HG02678 (cell line): ENCODE results near the gene NEK5.
"Not testable (repeated sequence)": the region's sequence is repeated elsewhere in the genome, so short reads cannot be mapped to it uniquely, and the experiment has no call there.

Experiments used
- ATAC-seq: cut with Tn5 transposase; IDR thresholded peaks from one replicate; pipeline ENCODE4 v1.9.1; 2021; ENCODE audit warnings: mild to moderate bottlenecking, moderate library complexity; ENCODE audit not compliant: unreplicated experiment

Gene NEK5

GRCh38 chr13:52070929-52071523 is 57.8 kb downstream of the NEK5 start:
- no peak for ATAC-seq

GRCh38 chr13:52067237-52067636 is 61.6 kb downstream of the NEK5 start:
- ATAC-seq: no peak

DNA sequence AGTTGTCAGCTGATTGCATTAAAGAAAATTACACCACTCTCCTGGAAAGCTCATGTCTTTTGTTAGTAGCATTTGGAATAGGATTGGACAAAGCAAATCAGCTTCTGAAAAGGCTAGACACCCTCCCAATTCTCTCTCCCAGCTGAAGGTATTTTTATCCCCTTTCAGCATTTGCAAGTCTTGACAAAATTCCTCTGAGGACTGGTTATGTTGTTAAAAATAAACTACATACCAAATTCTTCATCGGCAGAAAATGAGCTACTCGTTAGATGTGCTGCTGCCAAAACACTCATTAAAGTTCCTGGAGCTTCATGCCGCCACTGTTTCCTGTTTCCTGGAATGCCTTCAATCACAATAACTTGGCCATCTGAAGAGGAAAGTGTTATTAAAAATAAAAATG is 67.3 kb downstream of the NEK5 start:
- ATAC-seq: no peak

DNA sequence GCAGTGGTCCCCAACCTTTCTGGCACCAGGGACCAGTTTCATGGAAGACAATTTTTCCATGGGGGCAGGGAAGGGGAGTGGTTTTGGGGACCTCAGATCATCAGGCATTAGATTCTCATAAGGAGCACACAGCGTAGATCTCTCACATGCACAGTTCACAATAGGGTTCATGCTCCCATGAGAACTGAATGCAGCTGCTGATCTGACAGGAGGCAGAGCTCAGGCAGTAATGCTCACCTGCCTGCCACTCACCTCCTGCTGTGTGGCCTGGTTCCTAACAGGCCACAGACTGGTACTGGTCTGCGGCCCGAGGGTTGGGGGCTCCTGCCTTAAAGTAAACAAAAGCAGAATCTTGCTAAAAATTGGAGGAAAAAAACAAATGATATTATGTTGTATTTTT is 67.8 kb downstream of the NEK5 start:
- not testable (repeated sequence) for ATAC-seq

DNA sequence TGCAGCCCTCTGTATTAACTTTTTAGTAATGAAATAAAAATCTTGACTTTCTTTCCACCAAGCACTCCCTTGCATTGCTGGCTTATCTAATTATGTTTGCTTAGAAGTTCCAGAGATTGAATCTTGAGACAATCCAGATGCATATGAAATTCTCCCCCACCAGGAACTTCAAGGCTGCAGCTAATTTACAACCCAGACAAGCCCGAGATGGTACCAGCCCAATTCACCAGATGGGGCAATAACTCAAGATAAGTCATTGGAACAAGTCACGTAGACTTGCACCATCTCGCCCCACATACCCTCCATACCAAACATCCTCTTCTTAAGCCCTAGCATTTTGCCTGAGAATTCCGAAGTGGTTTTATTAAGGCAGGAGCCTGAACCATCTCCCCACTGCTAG is 75.4 kb downstream of the NEK5 start:
- ATAC-seq: no peak

DNA sequence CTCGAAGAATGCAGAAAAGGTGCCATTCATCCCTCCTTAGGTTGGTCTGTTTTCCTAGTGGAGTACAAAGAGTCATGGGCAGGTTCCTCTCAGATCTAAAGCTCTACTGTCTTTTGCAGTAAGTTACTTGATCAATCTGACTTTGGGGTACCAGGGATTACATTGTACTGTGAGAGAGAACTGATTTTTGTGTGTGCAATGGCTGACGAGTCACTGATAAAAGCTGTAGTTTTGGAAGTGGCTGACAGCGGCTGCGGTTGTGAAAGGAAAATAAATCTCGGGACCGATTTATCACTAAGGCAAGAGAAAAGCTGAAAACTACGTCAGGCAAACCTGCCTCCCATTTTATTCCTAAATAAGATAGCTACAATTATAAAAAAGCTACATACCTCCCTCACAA is 77.5 kb downstream of the NEK5 start:
- no peak for ATAC-seq

DNA sequence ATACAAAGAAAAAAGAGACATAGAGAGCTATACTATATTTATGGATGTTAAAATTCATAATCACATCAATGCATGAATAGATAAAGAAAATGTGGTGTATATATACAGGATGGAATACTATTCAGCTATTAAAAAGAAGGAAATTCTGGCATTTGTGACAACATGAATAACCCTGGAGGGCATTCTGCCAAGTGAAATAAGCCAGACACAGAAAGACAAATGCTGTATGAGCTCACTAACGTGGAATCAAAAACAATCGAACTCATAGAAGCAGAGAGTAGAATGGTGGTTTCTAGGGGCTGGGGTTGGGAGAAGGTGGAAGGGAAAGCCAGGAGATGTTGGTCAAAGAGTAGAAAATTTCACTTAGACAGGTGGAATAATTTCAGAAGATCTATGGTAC is 80.4 kb downstream of the NEK5 start:
- no peak for ATAC-seq

DNA sequence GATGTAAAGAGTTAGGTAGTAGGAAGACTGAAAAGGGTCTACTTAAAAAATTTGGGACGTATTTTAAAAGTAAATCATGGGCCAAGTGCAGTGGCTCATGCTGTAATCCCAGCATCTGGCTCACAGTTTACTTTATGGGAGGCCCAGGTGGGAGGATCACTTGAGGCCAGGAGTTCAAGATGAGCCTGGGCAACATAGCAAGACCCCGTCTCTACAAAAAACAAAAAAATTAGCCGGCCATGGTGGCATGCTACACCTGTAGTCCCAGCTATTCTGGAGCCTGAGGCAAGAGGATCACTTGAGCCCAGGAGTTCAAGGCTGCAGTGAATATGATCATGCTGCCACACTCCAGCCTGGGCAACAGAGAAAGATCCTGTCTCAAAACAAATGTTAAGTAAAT is 81.4 kb downstream of the NEK5 start:
- ATAC-seq: no peak

GRCh38 chr13:52043675-52044074 is 85.2 kb downstream of the NEK5 start:
- ATAC-seq: no peak

DNA sequence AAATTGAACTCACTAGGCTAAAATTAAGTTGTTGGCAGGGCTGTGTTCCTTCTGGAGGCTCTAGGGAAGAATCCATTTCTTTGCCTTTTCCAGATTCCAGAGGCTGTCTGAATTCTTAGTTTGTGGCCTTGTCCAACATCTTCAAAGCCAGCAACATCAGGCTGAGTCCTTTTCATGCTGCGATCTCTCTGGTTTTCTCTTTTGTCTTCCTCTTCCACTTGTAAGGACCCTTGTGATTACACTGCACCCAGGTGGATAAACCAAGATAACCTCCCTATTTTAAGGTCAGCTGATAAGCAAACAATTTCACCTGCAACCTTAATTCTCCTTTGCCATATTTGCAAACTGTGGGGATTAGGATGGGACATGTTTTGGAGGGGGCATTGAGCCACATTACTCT is 92.8 kb downstream of the NEK5 start:
- ATAC-seq: no peak

DNA sequence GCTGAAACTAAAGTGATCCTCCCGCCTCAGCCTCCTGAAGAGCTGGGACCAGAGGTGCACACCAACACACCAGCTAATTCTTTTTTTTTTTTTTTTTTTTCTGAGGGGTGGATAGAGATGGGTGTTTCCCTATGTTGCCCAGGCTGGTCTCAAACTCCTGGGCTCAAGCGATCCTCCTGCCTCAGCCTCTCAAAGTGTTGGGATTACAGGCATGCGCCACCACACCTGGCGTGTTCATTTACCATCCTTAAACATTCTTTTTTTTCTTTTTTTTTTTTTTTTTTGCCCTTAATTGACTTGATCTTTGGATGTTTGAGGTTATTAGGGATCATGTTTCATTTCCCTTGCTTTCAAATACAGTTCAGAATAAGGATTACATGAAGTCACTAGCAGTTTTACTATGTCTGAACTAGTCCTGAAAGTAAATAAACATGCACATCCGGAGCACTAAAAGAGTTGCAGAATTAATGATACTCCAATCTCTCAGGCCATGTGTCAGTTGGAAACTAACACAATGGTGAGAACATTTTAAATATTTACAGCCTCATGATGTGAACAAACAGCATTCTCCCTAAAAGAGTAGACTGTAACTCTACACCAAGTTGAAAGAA is 94.2 kb downstream of the NEK5 start:
- no peak for ATAC-seq

DNA sequence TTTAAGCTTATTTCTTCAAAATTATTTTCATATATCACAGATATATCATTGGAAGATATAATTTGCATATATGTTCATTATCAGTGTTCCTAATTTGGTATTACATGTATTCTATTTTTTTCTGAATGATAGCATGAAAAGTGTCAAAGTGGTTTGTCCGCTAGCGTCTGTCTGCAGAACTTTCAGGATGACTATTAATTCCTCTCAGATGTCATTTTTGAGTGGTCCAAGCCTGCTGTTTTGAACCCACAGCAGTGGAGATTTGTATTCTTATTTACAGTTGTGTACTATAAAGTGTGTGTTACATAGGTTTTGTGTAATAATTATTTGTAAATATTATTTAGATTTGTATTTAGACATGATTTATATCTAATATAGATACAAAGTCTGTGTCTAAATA is 95.8 kb downstream of the NEK5 start:
- no peak for ATAC-seq

DNA sequence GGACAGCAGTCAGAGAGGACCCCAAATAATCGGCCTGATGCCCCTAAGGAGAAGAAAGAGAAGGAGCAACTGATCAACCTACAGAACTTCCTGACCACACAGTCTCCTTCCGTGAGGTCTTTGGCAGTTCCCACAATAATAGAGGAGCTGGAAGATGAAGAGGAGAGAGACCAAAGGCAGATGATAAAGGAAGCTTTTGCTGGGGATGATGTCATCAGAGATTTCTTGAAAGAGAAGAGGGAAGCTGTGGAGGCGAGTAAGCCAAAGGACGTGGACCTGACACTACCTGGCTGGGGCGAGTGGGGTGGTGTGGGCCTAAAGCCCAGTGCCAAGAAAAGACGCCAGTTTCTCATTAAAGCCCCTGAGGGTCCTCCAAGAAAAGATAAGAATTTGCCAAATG is 98.5 kb downstream of the NEK5 start:
- not testable (repeated sequence) for ATAC-seq

DNA sequence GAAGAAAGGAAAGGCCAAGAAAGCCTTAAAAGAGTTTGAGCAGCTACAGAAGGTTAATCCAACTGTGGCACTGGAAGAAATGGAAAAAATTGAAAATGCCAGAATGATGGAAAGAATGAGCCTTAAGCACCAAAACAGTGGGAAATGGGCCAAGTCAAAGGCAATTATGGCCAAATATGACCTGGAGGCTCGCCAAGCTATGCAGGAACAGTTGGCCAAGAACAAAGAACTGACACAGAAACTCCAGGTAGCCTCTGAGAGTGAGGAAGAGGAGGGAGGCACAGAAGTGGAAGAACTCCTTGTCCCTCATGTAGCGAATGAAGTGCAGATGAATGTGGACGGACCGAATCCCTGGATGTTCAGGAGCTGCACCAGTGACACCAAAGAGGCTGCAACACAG is 99.3 kb downstream of the NEK5 start:
- no peak for ATAC-seq

DNA sequence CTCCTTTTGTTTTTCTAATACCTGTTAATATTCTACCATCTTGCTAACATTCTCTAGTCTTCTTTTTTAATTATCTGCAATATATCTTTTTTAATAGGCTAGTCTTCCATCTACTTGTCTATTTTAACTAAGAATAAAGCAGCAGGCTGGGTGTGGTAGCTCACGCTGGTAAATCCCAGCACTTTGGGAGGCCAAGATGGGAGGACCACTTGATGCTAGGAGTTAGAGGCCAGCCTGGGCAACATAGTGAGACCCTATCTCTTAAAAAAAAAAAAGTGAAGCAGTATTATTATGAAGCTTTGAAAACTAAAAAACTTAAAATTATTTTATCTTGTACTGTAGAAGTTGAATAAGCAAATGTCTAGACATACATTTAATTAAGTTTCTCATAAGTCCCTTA is 101.0 kb downstream of the NEK5 start:
- ATAC-seq: no peak

- ATAC-seq: no peak
These were observed 102.6 kb downstream of the NEK5 start for GRCh38 chr13:52026246-52026626.

DNA sequence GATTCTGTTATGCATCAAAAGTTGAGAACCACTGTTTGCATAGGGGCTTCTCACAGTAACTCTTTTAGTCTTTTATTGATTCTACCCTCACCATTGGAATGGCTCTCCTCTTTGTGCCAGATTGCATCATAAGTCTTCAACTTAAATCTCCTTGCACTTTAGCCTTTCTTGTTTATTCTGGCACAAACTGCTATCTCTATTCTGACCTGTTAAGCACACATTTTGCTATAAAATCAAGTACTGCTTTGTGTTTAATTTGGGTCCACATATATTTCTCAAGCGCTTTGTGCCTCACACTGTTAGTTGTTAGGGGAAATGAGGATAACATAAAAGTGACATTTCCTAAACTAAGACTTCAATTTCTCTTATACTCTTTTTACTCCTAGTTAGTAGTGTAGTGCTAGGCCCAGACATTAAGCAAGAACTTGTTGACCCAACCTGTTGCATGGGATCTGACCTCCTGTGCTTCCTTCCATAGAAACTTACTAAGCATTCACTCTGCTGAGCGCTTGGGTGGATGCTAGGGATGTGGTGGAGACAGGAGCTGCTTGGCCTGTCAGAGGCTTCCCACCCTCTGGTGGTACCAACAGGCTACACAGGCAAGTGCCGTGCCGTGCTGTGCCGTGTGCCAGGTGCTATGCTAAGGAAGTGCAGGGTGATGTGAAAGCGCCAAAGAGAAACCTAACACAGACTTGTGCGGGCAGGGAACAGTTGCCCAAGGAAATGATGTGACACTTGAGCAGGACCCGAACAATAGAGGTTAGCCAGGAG is 103.2 kb downstream of the NEK5 start:
- ATAC-seq: no peak

- no peak for ATAC-seq
These were observed 104.4 kb downstream of the NEK5 start, which contains the start of gene UTP14C for GRCh38 chr13:52024481-52024880. TSS of gene UTP14C (plus strand) at chr13:52024691. CDS start at chr13:52028805, 4,114 bp downstream.

- no peak for ATAC-seq
These were observed 106.5 kb downstream of the NEK5 start for GRCh38 chr13:52022356-52022755.

- ATAC-seq: no peak
These were observed 108.7 kb downstream of the NEK5 start for GRCh38 chr13:52020191-52020590.

DNA sequence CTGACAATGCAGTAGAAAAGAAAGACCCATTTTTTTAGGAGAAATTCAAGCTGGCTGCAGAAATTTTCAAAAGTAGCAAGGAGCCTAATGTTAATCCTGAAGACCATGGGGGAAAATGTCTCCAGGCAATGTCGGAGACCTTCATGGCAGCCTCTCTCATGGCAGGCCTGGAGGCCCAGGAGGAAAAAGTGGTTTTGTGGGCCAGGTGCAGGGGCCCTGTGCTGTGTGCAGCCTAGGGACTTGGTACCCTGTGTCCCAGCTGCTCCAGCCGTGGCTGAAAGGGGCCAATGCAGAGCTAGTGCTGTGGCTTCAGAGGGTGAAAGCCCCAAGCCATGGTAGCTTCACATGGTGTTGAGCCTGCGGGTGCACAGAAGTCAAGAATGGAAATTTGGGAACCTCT is 112.6 kb downstream of the NEK5 start:
- no peak for ATAC-seq

DNA sequence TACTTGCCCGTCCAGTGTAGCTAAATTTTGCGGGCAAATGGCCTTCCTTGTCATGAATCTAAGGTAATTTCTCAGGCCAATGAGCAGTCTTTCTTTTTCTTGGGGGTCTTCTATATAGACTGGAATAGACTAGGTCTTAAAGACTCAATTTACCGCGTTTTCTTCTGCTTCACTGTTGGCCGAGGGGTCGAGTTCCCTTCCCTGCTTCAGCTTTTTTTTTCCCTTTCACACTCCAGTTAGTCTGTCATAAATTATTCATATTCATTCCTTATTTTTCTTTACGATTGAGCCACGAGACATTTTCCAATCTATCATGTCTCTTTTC is 116.4 kb downstream of the NEK5 start:
- no peak for ATAC-seq
